ENCODE measurements around the gene DEDD2. TPM values are rescaled to one million over a fixed set of nuclear protein-coding genes. Genes with fewer than 3 reads are reported as not detected.

DEDD2 gene
- total and polyA plus RNA-seq, 8 donors: 9.7 to 25.4 (median 13.7) TPM

DNA sequence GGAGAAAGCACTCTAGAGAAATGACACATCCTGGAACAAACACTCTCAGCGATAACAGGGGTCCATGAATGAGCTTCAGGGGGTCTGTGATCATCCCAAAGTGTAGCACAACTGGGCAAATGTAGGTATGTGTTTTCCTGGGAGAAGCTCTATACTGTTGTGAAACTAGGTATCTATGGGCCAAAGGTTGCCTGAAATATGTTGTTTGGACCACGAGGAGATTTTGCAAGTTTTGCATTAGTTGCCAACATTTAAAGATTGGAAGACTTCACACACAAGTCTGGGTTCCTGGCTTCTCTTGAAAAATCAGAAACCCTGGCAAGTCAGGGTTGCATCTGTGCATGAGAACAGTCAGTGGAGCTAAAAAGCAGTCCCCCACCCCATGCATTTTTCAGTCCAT is 58.6 kb downstream of the DEDD2 start:
- no peak overlapping the region for H3K27ac ChIP-seq
- H3K36me3 ChIP-seq: no peaks in the 10 kb centered on the region
- intact Hi-C loops (cut with DNase I): no loop called here
- WGBS, 2 donors: 25 to 43% methylated on average over 2 of the region's 2 CpGs
- FAIRE-seq (no peak), ATAC-seq (no peak), DNase-seq (no peak)
- no peaks in the 10 kb centered on the region for H3K4me1 ChIP-seq
- H3K27me3 ChIP-seq: no peaks in the 10 kb centered on the region
- H3K4me3 ChIP-seq: no peak overlapping the region
- no peaks in the 10 kb centered on the region for H3K9me3 ChIP-seq
- TF ChIP-seq, protein P1, sequence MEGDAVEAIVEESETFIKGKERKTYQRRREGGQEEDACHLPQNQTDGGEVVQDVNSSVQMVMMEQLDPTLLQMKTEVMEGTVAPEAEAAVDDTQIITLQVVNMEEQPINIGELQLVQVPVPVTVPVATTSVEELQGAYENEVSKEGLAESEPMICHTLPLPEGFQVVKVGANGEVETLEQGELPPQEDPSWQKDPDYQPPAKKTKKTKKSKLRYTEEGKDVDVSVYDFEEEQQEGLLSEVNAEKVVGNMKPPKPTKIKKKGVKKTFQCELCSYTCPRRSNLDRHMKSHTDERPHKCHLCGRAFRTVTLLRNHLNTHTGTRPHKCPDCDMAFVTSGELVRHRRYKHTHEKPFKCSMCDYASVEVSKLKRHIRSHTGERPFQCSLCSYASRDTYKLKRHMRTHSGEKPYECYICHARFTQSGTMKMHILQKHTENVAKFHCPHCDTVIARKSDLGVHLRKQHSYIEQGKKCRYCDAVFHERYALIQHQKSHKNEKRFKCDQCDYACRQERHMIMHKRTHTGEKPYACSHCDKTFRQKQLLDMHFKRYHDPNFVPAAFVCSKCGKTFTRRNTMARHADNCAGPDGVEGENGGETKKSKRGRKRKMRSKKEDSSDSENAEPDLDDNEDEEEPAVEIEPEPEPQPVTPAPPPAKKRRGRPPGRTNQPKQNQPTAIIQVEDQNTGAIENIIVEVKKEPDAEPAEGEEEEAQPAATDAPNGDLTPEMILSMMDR (IDR thresholded peaks at IDR 0.05): no peak

DNA sequence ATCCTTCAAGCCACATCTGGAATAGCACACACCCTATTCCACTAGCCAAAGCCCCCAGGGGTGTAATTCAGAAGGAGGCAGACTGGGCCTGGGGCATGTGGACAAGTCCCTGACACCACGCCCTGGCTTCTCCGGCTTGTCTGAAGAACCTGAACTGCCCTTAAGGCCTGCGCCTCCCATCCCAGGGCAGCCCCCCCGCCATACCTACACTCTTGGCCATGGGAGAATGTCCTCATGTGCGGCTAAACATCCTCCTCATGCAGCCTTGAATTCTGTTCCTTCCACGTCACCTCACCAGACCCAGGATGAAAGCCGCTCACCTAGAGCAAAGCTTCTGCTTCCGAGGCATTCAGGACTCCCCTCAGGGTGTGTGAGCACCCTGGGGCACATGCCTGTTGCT is 60.9 kb downstream of the DEDD2 start:
- no peaks in the 10 kb centered on the region for H3K9me3 ChIP-seq
- no peaks in the 10 kb centered on the region for H3K36me3 ChIP-seq
- ATAC-seq (no peak), FAIRE-seq (no peak), DNase-seq (peak in 1 of 6 donors; percentile 42)
- no peak overlapping the region for H3K27ac ChIP-seq
- WGBS, 2 donors: 85 to 93% methylated on average over 8 of the region's 8 CpGs
- no peak overlapping the region for H3K4me3 ChIP-seq
- no peaks in the 10 kb centered on the region for H3K27me3 ChIP-seq
- TF ChIP-seq, protein P1 (IDR thresholded peaks at IDR 0.05): no peak
- intact Hi-C loops (cut with DNase I): no loop called here
- H3K4me1 ChIP-seq: peaks cover under 1 to 7% (median 6%) of the 10 kb centered on the region in 3 donors

DNA sequence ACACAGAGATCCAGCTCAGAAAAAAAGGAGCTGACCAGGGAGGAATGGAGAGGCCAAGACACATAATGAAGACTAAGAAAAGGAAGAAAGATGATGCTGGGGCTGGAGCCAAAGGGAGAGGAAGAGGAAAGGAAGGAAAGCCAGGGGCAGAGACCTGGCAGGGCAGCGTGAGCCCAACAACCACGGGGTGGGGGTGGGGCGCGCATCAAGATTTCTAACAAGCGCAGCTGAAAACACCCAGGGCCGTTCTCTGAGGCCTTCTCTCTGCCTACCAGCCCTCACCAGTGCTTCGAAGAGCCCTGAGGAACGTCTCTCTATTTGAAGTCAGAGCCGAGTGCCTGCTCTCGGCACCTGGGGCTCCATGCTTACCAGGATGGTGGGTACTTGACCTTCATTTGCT is 61.7 kb downstream of the DEDD2 start:
- 55 to 76% methylated on average over 10 of the region's 10 CpGs for WGBS, 2 donors
- no peaks in the 10 kb centered on the region for H3K27me3 ChIP-seq
- DNase-seq: no peak

DNA sequence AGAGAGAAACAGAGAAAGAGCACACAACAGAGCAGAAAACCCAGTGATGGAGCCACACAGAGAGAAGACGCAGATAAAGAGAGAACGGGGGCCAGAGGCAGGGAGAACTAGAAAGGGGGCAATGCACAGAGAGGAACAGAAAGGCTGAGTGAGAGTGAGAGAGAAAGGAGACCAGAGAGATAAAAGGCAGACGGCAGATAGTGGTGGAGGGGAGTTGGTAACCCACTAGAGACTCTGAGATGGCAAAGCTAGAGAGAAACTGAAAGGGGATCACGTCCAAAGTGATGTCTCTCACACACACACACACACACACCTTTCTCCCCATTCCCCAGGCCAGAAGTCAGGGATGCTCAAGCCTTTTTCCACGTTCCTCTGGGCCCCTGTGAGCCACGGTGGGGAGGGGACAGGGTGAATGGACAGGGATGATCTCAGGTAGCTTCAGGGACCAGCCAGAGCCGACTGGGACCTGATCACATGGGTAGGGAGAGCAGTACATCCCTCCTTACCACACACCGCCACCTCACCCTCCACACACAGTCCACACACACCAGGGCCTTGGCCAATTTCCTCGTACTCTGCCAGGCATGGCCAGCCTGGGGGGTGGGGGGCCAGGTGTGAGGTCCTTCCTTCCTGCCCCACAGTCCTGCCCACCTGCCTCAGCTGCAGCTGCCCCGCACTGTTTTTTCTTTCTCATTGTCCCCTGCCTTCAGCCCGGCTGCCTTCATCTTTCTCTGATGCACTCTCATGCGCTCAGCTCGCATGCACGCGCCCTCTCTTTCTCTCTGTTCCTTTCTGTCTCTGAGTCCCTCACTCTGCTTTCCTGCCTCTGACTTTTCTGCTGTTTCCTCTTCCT is 62.8 kb downstream of the DEDD2 start:
- no peaks in the 10 kb centered on the region for H3K27me3 ChIP-seq
- TF ChIP-seq, protein P1 (IDR thresholded peaks at IDR 0.05): no peak
- no peaks in the 10 kb centered on the region for H3K36me3 ChIP-seq
- H3K4me1 ChIP-seq: peaks cover 11 to 22% (median 12%) of the 10 kb centered on the region in 3 donors
- H3K4me3 ChIP-seq: no peak overlapping the region
- ATAC-seq (no peak), DNase-seq (no peak), FAIRE-seq (no peak)
- H3K27ac ChIP-seq: no peak overlapping the region
- intact Hi-C loops (cut with DNase I): no loop called here
- WGBS, 2 donors: 60 to 62% methylated on average over 15 of the region's 15 CpGs
- no peaks in the 10 kb centered on the region for H3K9me3 ChIP-seq

More for the DNA sequence above, 61.7 kb downstream of the DEDD2 start:
- H3K4me3 ChIP-seq: no peak overlapping the region
- H3K4me1 ChIP-seq: peaks cover 9 to 15% (median 12%) of the 10 kb centered on the region in 3 donors
- intact Hi-C loops (cut with DNase I): no loop called here
- no peak for ATAC-seq
- no peak for FAIRE-seq
- TF ChIP-seq, protein P1 (IDR thresholded peaks at IDR 0.05): no peak
- H3K9me3 ChIP-seq: no peaks in the 10 kb centered on the region
- H3K27ac ChIP-seq: no peak overlapping the region
- no peaks in the 10 kb centered on the region for H3K36me3 ChIP-seq

Data from pancreas (tissue), 10 donors.